ENCODE measurements around the gene MOB3A. TPM values are rescaled to one million over a fixed set of nuclear protein-coding genes. Genes with fewer than 3 reads are reported as not detected.

MOB3A gene
- total and polyA plus RNA-seq, 9 of the 15 experiments (the other 6 are each of a cell fraction or from before 2014, with no cell fraction given), result 1.1 to 24.1 (median 6.0) TPM

DNA sequence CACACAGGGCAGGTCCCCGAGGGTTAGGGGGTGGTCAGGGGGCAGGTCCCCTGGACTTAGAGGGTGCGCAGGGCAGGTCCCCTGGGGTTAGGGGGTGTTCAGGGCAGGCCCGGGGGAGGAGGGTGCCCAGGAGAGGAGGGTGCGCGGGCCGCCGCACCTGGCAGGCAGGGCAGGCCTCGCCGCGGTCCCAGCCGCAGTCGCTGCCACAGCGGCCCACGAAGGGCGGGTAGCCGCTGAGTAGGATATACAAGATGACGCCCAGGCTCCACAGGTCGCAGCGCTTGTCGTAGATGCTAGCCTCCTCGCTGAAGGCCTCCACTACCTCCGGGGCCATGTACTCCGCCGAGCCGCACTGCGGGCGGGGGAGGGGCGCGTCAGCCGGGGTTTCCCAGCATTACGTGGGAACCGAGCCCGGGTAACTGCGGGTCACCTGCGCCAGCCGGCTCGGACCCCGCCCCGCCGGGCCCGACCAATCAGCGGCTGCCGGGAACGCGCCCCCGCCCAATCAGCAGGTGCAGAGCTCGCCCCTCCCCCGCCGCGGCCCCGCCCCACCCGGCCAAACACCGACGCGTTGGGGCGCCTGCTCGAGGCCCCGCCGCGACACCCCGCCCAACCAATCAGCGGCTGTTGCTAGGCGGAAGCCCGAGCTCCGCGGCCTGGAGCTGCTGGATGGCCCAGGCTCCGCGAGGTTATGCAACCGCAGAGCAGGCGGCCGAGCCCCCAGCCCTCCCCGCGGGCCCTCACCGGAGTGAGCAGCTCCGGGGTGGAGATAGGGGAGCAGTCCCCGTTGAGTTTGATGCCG, 54.2 kb downstream of the MOB3A start (continued):
- TF ChIP-seq FOXA3 (CRISPR knock-in tag; conservative IDR thresholded peaks at IDR 0.05 in 1 of 2, IDR thresholded peaks at IDR 0.05 in 1 of 2) (no peak), MTA3 (IDR thresholded peaks at IDR 0.05; ENCODE audit: borderline replicate concordance) (no peak), SFPQ (IDR thresholded peaks at IDR 0.05; ENCODE audit: low read depth, low read length) (no peak), U2AF2 (optimal IDR thresholded peaks at IDR 0.05; ENCODE audit: low read depth, low read length) (no peak), HDAC3 (IDR thresholded peaks at IDR 0.05; ENCODE audit: borderline replicate concordance, partially characterized antibody) (no peak), MIER1 (IDR thresholded peaks at IDR 0.05; ENCODE audit: low read depth) (no peak), RFX1 (IDR thresholded peaks at IDR 0.05) (no peak), TAF15 (IDR thresholded peaks at IDR 0.05; ENCODE audit: low read depth, low read length) (no peak), CBX2 (IDR thresholded peaks at IDR 0.05; ENCODE audit: insufficient read depth, low read length, poor library complexity, severe bottlenecking) (no peak), ZNF3 (CRISPR knock-in tag; IDR thresholded peaks at IDR 0.05) (no peak), CBX8 (IDR thresholded peaks at IDR 0.05; ENCODE audit: borderline replicate concordance, extremely low read depth, low read depth, low read length, poor library complexity, severe bottlenecking) (no peak), MAZ (CRISPR knock-in tag; conservative IDR thresholded peaks at IDR 0.05 in 1 of 2, IDR thresholded peaks at IDR 0.05 in 1 of 2) (peak; percentile 58 to 81), ZNF830 (CRISPR knock-in tag; IDR thresholded peaks at IDR 0.05) (no peak), SAP30 (IDR thresholded peaks at IDR 0.05; ENCODE audit: borderline replicate concordance, insufficient read depth, low read depth, low read length, poor library complexity, severe bottlenecking) (no peak), ZEB2 (IDR thresholded peaks at IDR 0.05) (no peak), HDAC8 (tag; IDR thresholded peaks at IDR 0.05) (no peak), IRF2 (CRISPR knock-in tag; IDR thresholded peaks at IDR 0.05) (no peak), ZNF232 (CRISPR knock-in tag; IDR thresholded peaks at IDR 0.05) (no peak), GABPA (tag; conservative IDR thresholded peaks at IDR 0.05; ENCODE audit: low read depth) (peak; percentile 36; the same call in 1 of the 2 replicates), PCBP1 (IDR thresholded peaks at IDR 0.05; ENCODE audit: low read depth, low read length, poor library complexity, severe bottlenecking) (no peak), ZNF282 (CRISPR knock-in tag; IDR thresholded peaks at IDR 0.05) (no peak; the same call in 1 of the 2 replicates), ZNF133 (CRISPR knock-in tag; IDR thresholded peaks at IDR 0.05) (no peak), ZNF134 (CRISPR knock-in tag; conservative IDR thresholded peaks at IDR 0.05) (no peak), NBN (IDR thresholded peaks at IDR 0.05; ENCODE audit: low read depth) (0 out of 2 replicates have a peak, but pooled peaks have one; percentile 6)
- TF ChIP-seq, protein P1, sequence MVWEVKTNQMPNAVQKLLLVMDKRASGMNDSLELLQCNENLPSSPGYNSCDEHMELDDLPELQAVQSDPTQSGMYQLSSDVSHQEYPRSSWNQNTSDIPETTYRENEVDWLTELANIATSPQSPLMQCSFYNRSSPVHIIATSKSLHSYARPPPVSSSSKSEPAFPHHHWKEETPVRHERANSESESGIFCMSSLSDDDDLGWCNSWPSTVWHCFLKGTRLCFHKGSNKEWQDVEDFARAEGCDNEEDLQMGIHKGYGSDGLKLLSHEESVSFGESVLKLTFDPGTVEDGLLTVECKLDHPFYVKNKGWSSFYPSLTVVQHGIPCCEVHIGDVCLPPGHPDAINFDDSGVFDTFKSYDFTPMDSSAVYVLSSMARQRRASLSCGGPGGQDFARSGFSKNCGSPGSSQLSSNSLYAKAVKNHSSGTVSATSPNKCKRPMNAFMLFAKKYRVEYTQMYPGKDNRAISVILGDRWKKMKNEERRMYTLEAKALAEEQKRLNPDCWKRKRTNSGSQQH (CRISPR knock-in tag; IDR thresholded peaks at IDR 0.05), result no peak

All from K562 (cell line).